GM23338 (cell line): ENCODE measurements around the gene RBM23. TPM values are rescaled to one million over a fixed set of nuclear protein-coding genes. Genes with fewer than 3 reads are reported as not detected.

Source experiments
- CTCF ChIP-seq, 2 experiments: fragments of 200-600 bp in 1 of 2; sonication (generic) in 1 of 2; conservative IDR thresholded peaks; 2 replicates each; pipeline versions ENCODE4 v1.5.1 to v1.6.1; 2016 to 2017; ENCODE audit warnings: antibody characterized with exemption in 2 of 2, low read depth in 2 of 2, mild to moderate bottlenecking in 2 of 2, moderate library complexity in 1 of 2
- EZH2phosphoT487 ChIP-seq: fragments of 200-600 bp; sonication (generic); IDR thresholded peaks from one replicate; pipeline ENCODE4 v1.8.1; 2018; ENCODE audit warnings: antibody characterized with exemption; ENCODE audit not compliant: unreplicated experiment
- JUNB ChIP-seq: IDR thresholded peaks from one replicate; pipeline ENCODE4 v1.6.1; 2016; ENCODE audit warnings: antibody characterized with exemption; ENCODE audit not compliant: unreplicated experiment
- NANOG ChIP-seq: IDR thresholded peaks from 2 replicates; pipeline ENCODE4 v1.6.1; 2016; ENCODE audit warnings: antibody characterized with exemption, borderline replicate concordance
- REST ChIP-seq: IDR thresholded peaks from one replicate; pipeline ENCODE4 v1.6.1; 2018; ENCODE audit warnings: antibody characterized with exemption; ENCODE audit not compliant: unreplicated experiment
- STAT1 ChIP-seq: IDR thresholded peaks from one replicate; pipeline ENCODE4 v1.6.1; 2016; ENCODE audit warnings: antibody characterized with exemption; ENCODE audit not compliant: unreplicated experiment
- ZNF114 ChIP-seq: fragments of 250-450 bp; sonication (Bioruptor Pico); IDR thresholded peaks from 2 replicates; pipeline ENCODE4 v1.5.0; 2020; ENCODE audit warnings: mild to moderate bottlenecking, moderate library complexity
- ZNF331 ChIP-seq: fragments of 250-450 bp; sonication (Bioruptor Pico); IDR thresholded peaks from 2 replicates; pipeline ENCODE4 v1.5.0; 2020; ENCODE audit warnings: low read depth, mild to moderate bottlenecking, moderate library complexity
- polyA plus RNA-seq: library from polyadenylated mRNA; unstranded; fragments of >200 nt; fragmentation: Nextera tagmentation; extraction: Ambion mirVana; gene quantifications from 2 replicates; pipeline ENCODE4 v1.2.1, GENCODE V29; 2016
- total RNA-seq: library from RNA; depleted of rRNA; stranded (reverse); fragments of >200 nt; shearing (Covaris generic); gene quantifications from 2 replicates; pipeline ENCODE4 v1.2.3, GENCODE V29; 2014
- TF ChIP-seq, protein P1 (sequence below): fragments of 250-450 bp; sonication (Bioruptor Pico); IDR thresholded peaks from 2 replicates; pipeline ENCODE4 v1.5.0; 2020; ENCODE audit warnings: mild to moderate bottlenecking, moderate library complexity

RBM23 gene
- total and polyA plus RNA-seq, 2 experiments from 2014 or later = 14.4 to 52.8 TPM

GRCh38 chr14:22877000-22877501 lies 41.9 kb downstream of the RBM23 start (continued):
- TF ChIP-seq, protein P1, sequence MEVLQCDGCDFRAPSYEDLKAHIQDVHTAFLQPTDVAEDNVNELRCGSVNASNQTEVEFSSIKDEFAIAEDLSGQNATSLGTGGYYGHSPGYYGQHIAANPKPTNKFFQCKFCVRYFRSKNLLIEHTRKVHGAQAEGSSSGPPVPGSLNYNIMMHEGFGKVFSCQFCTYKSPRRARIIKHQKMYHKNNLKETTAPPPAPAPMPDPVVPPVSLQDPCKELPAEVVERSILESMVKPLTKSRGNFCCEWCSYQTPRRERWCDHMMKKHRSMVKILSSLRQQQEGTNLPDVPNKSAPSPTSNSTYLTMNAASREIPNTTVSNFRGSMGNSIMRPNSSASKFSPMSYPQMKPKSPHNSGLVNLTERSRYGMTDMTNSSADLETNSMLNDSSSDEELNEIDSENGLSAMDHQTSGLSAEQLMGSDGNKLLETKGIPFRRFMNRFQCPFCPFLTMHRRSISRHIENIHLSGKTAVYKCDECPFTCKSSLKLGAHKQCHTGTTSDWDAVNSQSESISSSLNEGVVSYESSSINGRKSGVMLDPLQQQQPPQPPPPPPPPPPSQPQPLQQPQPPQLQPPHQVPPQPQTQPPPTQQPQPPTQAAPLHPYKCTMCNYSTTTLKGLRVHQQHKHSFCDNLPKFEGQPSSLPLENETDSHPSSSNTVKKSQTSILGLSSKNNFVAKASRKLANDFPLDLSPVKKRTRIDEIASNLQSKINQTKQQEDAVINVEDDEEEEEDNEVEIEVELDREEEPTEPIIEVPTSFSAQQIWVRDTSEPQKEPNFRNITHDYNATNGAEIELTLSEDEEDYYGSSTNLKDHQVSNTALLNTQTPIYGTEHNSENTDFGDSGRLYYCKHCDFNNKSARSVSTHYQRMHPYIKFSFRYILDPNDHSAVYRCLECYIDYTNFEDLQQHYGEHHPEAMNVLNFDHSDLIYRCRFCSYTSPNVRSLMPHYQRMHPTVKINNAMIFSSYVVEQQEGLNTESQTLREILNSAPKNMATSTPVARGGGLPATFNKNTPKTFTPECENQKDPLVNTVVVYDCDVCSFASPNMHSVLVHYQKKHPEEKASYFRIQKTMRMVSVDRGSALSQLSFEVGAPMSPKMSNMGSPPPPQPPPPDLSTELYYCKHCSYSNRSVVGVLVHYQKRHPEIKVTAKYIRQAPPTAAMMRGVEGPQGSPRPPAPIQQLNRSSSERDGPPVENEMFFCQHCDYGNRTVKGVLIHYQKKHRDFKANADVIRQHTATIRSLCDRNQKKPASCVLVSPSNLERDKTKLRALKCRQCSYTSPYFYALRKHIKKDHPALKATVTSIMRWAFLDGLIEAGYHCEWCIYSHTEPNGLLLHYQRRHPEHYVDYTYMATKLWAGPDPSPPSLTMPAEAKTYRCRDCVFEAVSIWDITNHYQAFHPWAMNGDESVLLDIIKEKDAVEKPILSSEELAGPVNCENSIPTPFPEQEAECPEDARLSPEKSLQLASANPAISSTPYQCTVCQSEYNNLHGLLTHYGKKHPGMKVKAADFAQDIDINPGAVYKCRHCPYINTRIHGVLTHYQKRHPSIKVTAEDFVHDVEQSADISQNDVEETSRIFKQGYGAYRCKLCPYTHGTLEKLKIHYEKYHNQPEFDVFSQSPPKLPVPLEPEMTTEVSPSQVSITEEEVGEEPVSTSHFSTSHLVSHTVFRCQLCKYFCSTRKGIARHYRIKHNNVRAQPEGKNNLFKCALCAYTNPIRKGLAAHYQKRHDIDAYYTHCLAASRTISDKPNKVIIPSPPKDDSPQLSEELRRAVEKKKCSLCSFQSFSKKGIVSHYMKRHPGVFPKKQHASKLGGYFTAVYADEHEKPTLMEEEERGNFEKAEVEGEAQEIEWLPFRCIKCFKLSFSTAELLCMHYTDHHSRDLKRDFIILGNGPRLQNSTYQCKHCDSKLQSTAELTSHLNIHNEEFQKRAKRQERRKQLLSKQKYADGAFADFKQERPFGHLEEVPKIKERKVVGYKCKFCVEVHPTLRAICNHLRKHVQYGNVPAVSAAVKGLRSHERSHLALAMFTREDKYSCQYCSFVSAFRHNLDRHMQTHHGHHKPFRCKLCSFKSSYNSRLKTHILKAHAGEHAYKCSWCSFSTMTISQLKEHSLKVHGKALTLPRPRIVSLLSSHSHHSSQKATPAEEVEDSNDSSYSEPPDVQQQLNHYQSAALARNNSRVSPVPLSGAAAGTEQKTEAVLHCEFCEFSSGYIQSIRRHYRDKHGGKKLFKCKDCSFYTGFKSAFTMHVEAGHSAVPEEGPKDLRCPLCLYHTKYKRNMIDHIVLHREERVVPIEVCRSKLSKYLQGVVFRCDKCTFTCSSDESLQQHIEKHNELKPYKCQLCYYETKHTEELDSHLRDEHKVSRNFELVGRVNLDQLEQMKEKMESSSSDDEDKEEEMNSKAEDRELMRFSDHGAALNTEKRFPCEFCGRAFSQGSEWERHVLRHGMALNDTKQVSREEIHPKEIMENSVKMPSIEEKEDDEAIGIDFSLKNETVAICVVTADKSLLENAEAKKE (CRISPR knock-in tag) = no peak
- TF ChIP-seq REST (no peak), JUNB (no peak), ZNF114 (CRISPR knock-in tag) (no peak), NANOG (no peak), STAT1 (no peak), EZH2phosphoT487 (no peak), ZNF331 (CRISPR knock-in tag) (no peak), CTCF (conservative IDR thresholded peaks at IDR 0.05; ENCODE audit: low read depth in 2 of 2) (no peak)
